IMR-90 (cell line): Measurements from ENCODE around the gene GNG12. TPM values are rescaled to one million over a fixed set of nuclear protein-coding genes. Genes with fewer than 3 reads are reported as not detected.
A peak's percentile ranks its signal among the peaks of the same experiment; 100 is the strongest.

Experiments used
- ATAC-seq: fragments of 200-7000 bp; cut with Tn5 transposase; 2 replicates; pipeline ENCODE4 v1.9.1; 2020; ENCODE audit warnings: low read depth, mild to moderate bottlenecking, moderate library complexity
- BruUV-seq: library from RNA; stranded (reverse); fragments of 400-500 nt; replicated peaks from 2 replicates; lab custom pipeline; 2021; lab: Mats Ljungman, UMichigan
- CTCF ChIA-PET: fragments of 300-600 bp; formaldehyde crosslinking; extraction: SDS; loops from one replicate; lab custom pipeline; 2021; ENCODE audit warnings: antibody characterized with exemption; lab: Yijun Ruan, JAX
- POLR2A ChIA-PET: fragments of 300-600 bp; sonication (Branson Sonifier 250); formaldehyde crosslinking; loops from one replicate; lab custom pipeline; 2022; ENCODE audit warnings: antibody characterized with exemption; ENCODE audit not compliant: unreplicated experiment; lab: Charles Lee
- DNase-seq: peaks from one replicate; pipeline ENCODE4 v3.0.0; 2013
- H2AFZ ChIP-seq: replicated peaks from 2 replicates; pipeline ENCODE3; 2013; ENCODE audit warnings: low read length, mild to moderate bottlenecking; ENCODE audit not compliant: poor library complexity
- H2AK5ac ChIP-seq: 2 replicates; pipeline ENCODE4 v1.6.1; 2013; ENCODE audit warnings: low read depth, low read length, inconsistent platforms
- H2AK9ac ChIP-seq: replicated peaks from 2 replicates; pipeline ENCODE3; 2013; ENCODE audit warnings: mild to moderate bottlenecking, low read depth, low read length, moderate library complexity; ENCODE audit not compliant: poor library complexity
- H2BK120ac ChIP-seq: 2 replicates; pipeline ENCODE4 v1.6.1; 2013; ENCODE audit warnings: low read depth, low read length, inconsistent platforms
- H2BK15ac ChIP-seq: 3 replicates; pipeline ENCODE4 v1.6.1; 2013; ENCODE audit warnings: low read depth, low read length, inconsistent platforms
- H2BK20ac ChIP-seq: 2 replicates; pipeline ENCODE4 v1.6.1; 2013; ENCODE audit warnings: low read depth, mild to moderate bottlenecking, inconsistent platforms, low read length, moderate library complexity
- H2BK5ac ChIP-seq: 2 replicates; pipeline ENCODE4 v1.6.1; 2013; ENCODE audit warnings: mild to moderate bottlenecking, low read depth, low read length, inconsistent platforms; ENCODE audit not compliant: poor library complexity, severe bottlenecking
- H3K14ac ChIP-seq: replicated peaks from 2 replicates; pipeline ENCODE4 v1.6.1; 2013; ENCODE audit warnings: low read depth, low read length, inconsistent platforms
- H3K18ac ChIP-seq: 2 replicates; pipeline ENCODE4 v1.6.1; 2013; ENCODE audit warnings: low read depth, low read length, control low read depth
- H3K23ac ChIP-seq: 2 replicates; pipeline ENCODE4 v1.6.1; 2013; ENCODE audit warnings: low read depth, low read length, inconsistent platforms
- H3K27ac ChIP-seq: 2 replicates; pipeline ENCODE4 v1.5.1; 2013; ENCODE audit warnings: mild to moderate bottlenecking, control low read depth, low read length; ENCODE audit not compliant: insufficient read depth
- H3K27me3 ChIP-seq: 2 replicates; pipeline ENCODE4 v1.6.1; 2013; ENCODE audit warnings: low read length; ENCODE audit not compliant: control insufficient read depth, insufficient read depth
- H3K36me3 ChIP-seq: 2 replicates; pipeline ENCODE4 v1.6.1; 2013; ENCODE audit warnings: low read length, mixed read lengths; ENCODE audit not compliant: control insufficient read depth, insufficient read depth
- H3K4ac ChIP-seq: 2 replicates; pipeline ENCODE4 v1.6.1; 2013; ENCODE audit warnings: low read depth, low read length, inconsistent platforms
- H3K4me1 ChIP-seq: 2 replicates; pipeline ENCODE4 v1.6.1; 2013; ENCODE audit warnings: low read length, mixed read lengths; ENCODE audit not compliant: control insufficient read depth, insufficient read depth
- H3K4me2 ChIP-seq: 2 replicates; pipeline ENCODE4 v1.6.1; 2013; ENCODE audit warnings: low read depth, mild to moderate bottlenecking, control low read depth, low read length, moderate library complexity
- H3K4me3 ChIP-seq: 2 replicates; pipeline ENCODE4 v1.5.1; 2013; ENCODE audit warnings: low read depth, mild to moderate bottlenecking, control low read depth, low read length, moderate library complexity; ENCODE audit not compliant: insufficient read depth
- H3K56ac ChIP-seq: 2 replicates; pipeline ENCODE4 v1.6.1; 2013; ENCODE audit warnings: low read length, inconsistent platforms; ENCODE audit not compliant: insufficient read depth; ENCODE audit errors: extremely low read depth
- H3K79me1 ChIP-seq, 2 experiments: 2 replicates each; pipeline ENCODE4 v1.6.1; 2013; ENCODE audit warnings: low read length in 2 of 2, inconsistent platforms in 1 of 2, low read depth in 1 of 2
- H3K9ac ChIP-seq: 2 replicates; pipeline ENCODE4 v1.6.1; 2013; ENCODE audit warnings: low read depth, low read length, control low read depth
- H3K9me1 ChIP-seq: 2 replicates; pipeline ENCODE4 v1.6.1; 2013; ENCODE audit warnings: low read length, inconsistent platforms; ENCODE audit not compliant: insufficient read depth
- H3K9me3 ChIP-seq: 2 replicates; pipeline ENCODE4 v1.6.1; 2013; ENCODE audit warnings: low read length; ENCODE audit not compliant: control insufficient read depth, insufficient read depth
- H4K20me1 ChIP-seq: 2 replicates; pipeline ENCODE4 v1.6.1; 2013; ENCODE audit warnings: low read length, inconsistent platforms; ENCODE audit not compliant: insufficient read depth
- H4K5ac ChIP-seq: 2 replicates; pipeline ENCODE4 v1.6.1; 2013; ENCODE audit warnings: mild to moderate bottlenecking, low read depth, low read length, control low read depth
- H4K8ac ChIP-seq, 2 experiments: 2 replicates each; pipeline ENCODE4 v1.6.1; 2013; ENCODE audit warnings: low read depth in 2 of 2, low read length in 2 of 2, control low read depth in 1 of 2, inconsistent platforms in 1 of 2
- H4K91ac ChIP-seq: 2 replicates; pipeline ENCODE4 v1.6.1; 2013; ENCODE audit warnings: low read depth, low read length, inconsistent platforms; ENCODE audit not compliant: insufficient read depth
- BHLHE40 ChIP-seq: fragments of 150-350 bp; IDR thresholded peaks from 2 replicates; pipeline ENCODE4 v1.6.1; 2016; ENCODE audit warnings: mild to moderate bottlenecking, low read depth, low read length
- CEBPB ChIP-seq: IDR thresholded peaks from 2 replicates; pipeline ENCODE4 v1.6.1; 2012; ENCODE audit warnings: low read depth, low read length, improper control_type of control experiment
- CHD1 ChIP-seq: IDR thresholded peaks from 2 replicates; pipeline ENCODE4 v1.6.1; 2012; ENCODE audit warnings: low read depth, low read length, improper control_type of control experiment
- FOS ChIP-seq: fragments of 150-350 bp; IDR thresholded peaks from 2 replicates; pipeline ENCODE4 v1.6.1; 2016; ENCODE audit warnings: low read depth, low read length
- MAFK ChIP-seq: IDR thresholded peaks from 2 replicates; pipeline ENCODE4 v1.6.1; 2012; ENCODE audit warnings: low read depth, low read length, improper control_type of control experiment
- MAZ ChIP-seq: IDR thresholded peaks from 2 replicates; pipeline ENCODE4 v1.6.1; 2012; ENCODE audit warnings: low read depth, mild to moderate bottlenecking, low read length, improper control_type of control experiment, moderate library complexity, borderline replicate concordance
- MXI1 ChIP-seq: IDR thresholded peaks from 2 replicates; pipeline ENCODE4 v1.6.1; 2012; ENCODE audit warnings: low read depth, mild to moderate bottlenecking, low read length, moderate library complexity, borderline replicate concordance
- NFE2L2 ChIP-seq: fragments of 150-350 bp; IDR thresholded peaks from 2 replicates; pipeline ENCODE4 v1.6.1; 2016; ENCODE audit warnings: low read depth, mild to moderate bottlenecking, low read length
- POLR2A ChIP-seq: IDR thresholded peaks from 2 replicates; pipeline ENCODE4 v1.6.1; 2012; ENCODE audit warnings: mild to moderate bottlenecking, low read depth, low read length
- RAD21 ChIP-seq: IDR thresholded peaks from 2 replicates; pipeline ENCODE4 v1.6.1; 2012; ENCODE audit warnings: low read length, improper control_type of control experiment
- RCOR1 ChIP-seq: IDR thresholded peaks from 2 replicates; pipeline ENCODE4 v1.6.1; 2012; ENCODE audit warnings: mild to moderate bottlenecking, low read length, improper control_type of control experiment; ENCODE audit not compliant: insufficient replicate concordance
- RFX5 ChIP-seq: IDR thresholded peaks from 2 replicates; pipeline ENCODE4 v1.8.0; 2012; ENCODE audit warnings: low read depth, mild to moderate bottlenecking, low read length, moderate library complexity
- SMC3 ChIP-seq: fragments of 150-350 bp; IDR thresholded peaks from 2 replicates; pipeline ENCODE4 v1.6.1; 2016; ENCODE audit warnings: low read depth, mild to moderate bottlenecking, antibody characterized with exemption, low read length, moderate library complexity
- USF2 ChIP-seq: fragments of 150-350 bp; IDR thresholded peaks from 2 replicates; pipeline ENCODE4 v1.6.1; 2017; ENCODE audit warnings: mild to moderate bottlenecking, antibody characterized with exemption, low read length, low read depth
- WGBS, 2 experiments: methylation state at CpG; one replicate each; pipeline versions ENCODE4 v1.1.5 to v1.1.7; 2013; ENCODE audit warnings: missing lambda C conversion rate in 2 of 2; ENCODE audit not compliant: insufficient read length in 1 of 2; ENCODE audit errors: extremely low coverage in 2 of 2; 5-methylcytosine and 5-hydroxymethylcytosine counted together
- dilution Hi-C: fragments of 300-500 bp; cut with HindIII; formaldehyde crosslinking; loops from one replicate; pipeline ENCODE4 v1.14.3; 2018; ENCODE audit warnings: low sequenced_read_pairs; ENCODE audit not compliant: unreplicated experiment
- in situ Hi-C: fragments of 300-500 bp; cut with MboI; formaldehyde crosslinking; loops from 3 replicates; pipeline ENCODE4 v1.14.3; 2019; ENCODE audit warnings: low sequenced_read_pairs, inconsistent platforms, mixed read lengths
- intact Hi-C: fragments of 100-400 bp; cut with micrococcal nuclease; formaldehyde crosslinking; loops from 2 replicates; pipeline ENCODE4 v1.10.0; 2022
- polyA plus RNA-seq, 3 experiments: library from polyadenylated mRNA; depleted of rRNA; stranded (reverse); fragments of >200 nt; gene quantifications; 2 replicates each; pipeline ENCODE4 v1.2.3, GENCODE V29; 2012; ENCODE audit warnings: low replicate concordance in 1 of 3
- total RNA-seq: library from RNA; depleted of rRNA; stranded (reverse); fragments of >200 nt; gene quantifications from 2 replicates; pipeline ENCODE4 v1.2.3, GENCODE V29; 2012
- TF ChIP-seq, protein P1 (sequence below): conservative IDR thresholded peaks from 2 replicates; pipeline ENCODE4 v1.5.1; 2012; ENCODE audit warnings: mild to moderate bottlenecking, low read depth, low read length, improper control_type of control experiment
- TF ChIP-seq, protein P2 (sequence below): fragments of 150-350 bp; IDR thresholded peaks from 2 replicates; pipeline ENCODE4 v1.6.1; 2016; ENCODE audit warnings: low read depth, mild to moderate bottlenecking, low read length, moderate library complexity, borderline replicate concordance

Gene GNG12
- total and polyA plus RNA-seq, 2 of the 4 experiments (the other 2 are of a cell fraction): 92.3 to 132 TPM

- no peaks in the 10 kb centered on the region for H3K9me3 ChIP-seq
- H2AK5ac ChIP-seq: peak overlapping the region; percentile 95
- peak overlapping the region; percentile 78 for H3K56ac ChIP-seq
- peak overlapping the region; percentile 97 for H4K91ac ChIP-seq
- H3K14ac ChIP-seq: peak overlapping the region; percentile 96
- no peak overlapping the region for H2AFZ ChIP-seq
- no peak for ATAC-seq
- H3K27me3 ChIP-seq: no peaks in the 10 kb centered on the region
- H3K4me3 ChIP-seq: no peak overlapping the region
- peak overlapping the region; percentile 89 for H2BK120ac ChIP-seq
- peak overlapping the region; percentile 96 for H2BK5ac ChIP-seq
- peak overlapping the region; percentile 96 for H3K4ac ChIP-seq
- peaks cover 24% of the 10 kb centered on the region for H3K4me1 ChIP-seq
- H2AK9ac ChIP-seq: peak overlapping the region; percentile 88
- H3K9ac ChIP-seq: peak overlapping the region; percentile 54
- H3K23ac ChIP-seq: peak overlapping the region; percentile 92
- peaks cover 44 to 83% of the 10 kb centered on the region in 2 experiments for H3K79me1 ChIP-seq
- peak overlapping the region; percentile 94 for H2BK20ac ChIP-seq
- dilution Hi-C loops: no loop called here
- 54% methylated on average over 2 of the region's 5 CpGs; no CpG with 5 or more reads in 1 of the 2 experiments for WGBS, 2 experiments
- no peaks in the 10 kb centered on the region for H3K36me3 ChIP-seq
- TF ChIP-seq MXI1 (no peak), RCOR1 (no peak), RFX5 (no peak), MAFK (no peak), CEBPB (no peak), RAD21 (no peak), NFE2L2 (no peak), SMC3 (no peak), MAZ (no peak), BHLHE40 (no peak), FOS (no peak), CHD1 (no peak), USF2 (no peak), POLR2A (no peak)
- TF ChIP-seq, protein P1, sequence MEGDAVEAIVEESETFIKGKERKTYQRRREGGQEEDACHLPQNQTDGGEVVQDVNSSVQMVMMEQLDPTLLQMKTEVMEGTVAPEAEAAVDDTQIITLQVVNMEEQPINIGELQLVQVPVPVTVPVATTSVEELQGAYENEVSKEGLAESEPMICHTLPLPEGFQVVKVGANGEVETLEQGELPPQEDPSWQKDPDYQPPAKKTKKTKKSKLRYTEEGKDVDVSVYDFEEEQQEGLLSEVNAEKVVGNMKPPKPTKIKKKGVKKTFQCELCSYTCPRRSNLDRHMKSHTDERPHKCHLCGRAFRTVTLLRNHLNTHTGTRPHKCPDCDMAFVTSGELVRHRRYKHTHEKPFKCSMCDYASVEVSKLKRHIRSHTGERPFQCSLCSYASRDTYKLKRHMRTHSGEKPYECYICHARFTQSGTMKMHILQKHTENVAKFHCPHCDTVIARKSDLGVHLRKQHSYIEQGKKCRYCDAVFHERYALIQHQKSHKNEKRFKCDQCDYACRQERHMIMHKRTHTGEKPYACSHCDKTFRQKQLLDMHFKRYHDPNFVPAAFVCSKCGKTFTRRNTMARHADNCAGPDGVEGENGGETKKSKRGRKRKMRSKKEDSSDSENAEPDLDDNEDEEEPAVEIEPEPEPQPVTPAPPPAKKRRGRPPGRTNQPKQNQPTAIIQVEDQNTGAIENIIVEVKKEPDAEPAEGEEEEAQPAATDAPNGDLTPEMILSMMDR: no peak
- TF ChIP-seq, protein P2, sequence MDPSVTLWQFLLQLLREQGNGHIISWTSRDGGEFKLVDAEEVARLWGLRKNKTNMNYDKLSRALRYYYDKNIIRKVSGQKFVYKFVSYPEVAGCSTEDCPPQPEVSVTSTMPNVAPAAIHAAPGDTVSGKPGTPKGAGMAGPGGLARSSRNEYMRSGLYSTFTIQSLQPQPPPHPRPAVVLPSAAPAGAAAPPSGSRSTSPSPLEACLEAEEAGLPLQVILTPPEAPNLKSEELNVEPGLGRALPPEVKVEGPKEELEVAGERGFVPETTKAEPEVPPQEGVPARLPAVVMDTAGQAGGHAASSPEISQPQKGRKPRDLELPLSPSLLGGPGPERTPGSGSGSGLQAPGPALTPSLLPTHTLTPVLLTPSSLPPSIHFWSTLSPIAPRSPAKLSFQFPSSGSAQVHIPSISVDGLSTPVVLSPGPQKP: no peak
- intact Hi-C loops: loop anchor here (2.0 kb wide), 1 partner anchor 65 kb away; the partner anchor contains the start of gene GADD45A
- peak overlapping the region; percentile 93 for H2BK15ac ChIP-seq
- no TSS peak for BruUV-seq
- DNase-seq: no peak
- peak overlapping the region; percentile 94 for H3K4me2 ChIP-seq
- in situ Hi-C loops: no loop called here
- peaks cover 23% of the 10 kb centered on the region for H3K9me1 ChIP-seq
- ChIA-PET POLR2A (no interaction called here), CTCF (no interaction called here)
- 0 out of 2 replicates have a peak, but pooled peaks cover 4% of the 10 kb centered on the region for H4K20me1 ChIP-seq
- H4K8ac ChIP-seq: peak overlapping the region; percentile 81 to 96
- H4K5ac ChIP-seq: peak overlapping the region; percentile 93
- peak overlapping the region; percentile 84 for H3K18ac ChIP-seq
- H3K27ac ChIP-seq: peak overlapping the region; percentile 95
These were observed 83.9 kb downstream of the GNG12 start for GRCh38 chr1:67749263-67749843.
